HG02623 (cell line): Measurements from ENCODE around the gene BEST2.
"Not testable (repeated sequence)": the region's sequence is repeated elsewhere in the genome, so short reads cannot be mapped to it uniquely, and the experiment has no call there.

ENCODE experiments used
- ATAC-seq: cut with Tn5 transposase; IDR thresholded peaks from one replicate; pipeline ENCODE4 v1.9.1; 2021; ENCODE audit warnings: moderate library complexity; ENCODE audit not compliant: unreplicated experiment

Gene BEST2

DNA sequence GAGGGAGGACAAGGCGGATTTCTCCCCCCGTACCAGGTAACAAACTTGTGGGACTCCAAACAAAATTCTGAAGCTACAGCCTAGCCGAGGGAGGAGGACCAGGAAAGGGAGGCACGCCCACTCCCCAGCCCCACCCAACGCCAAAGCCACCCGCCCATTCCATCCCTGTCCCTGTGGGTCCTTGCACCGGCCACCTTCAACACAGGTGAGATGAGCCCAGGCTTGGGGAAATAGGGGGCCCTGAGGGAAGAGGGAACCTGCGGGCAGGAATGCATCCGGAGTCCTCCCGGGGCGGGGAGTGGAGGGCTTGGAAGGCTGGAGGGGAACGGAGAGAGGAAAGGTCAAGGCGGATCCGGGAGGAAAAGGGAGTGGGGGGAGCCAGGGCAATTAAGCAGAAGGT lies at the start of gene BEST2:
TSS of gene BEST2 (plus strand) at position 157 of the 400 bp plus-strand sequence. CDS start 802 bp downstream, outside the sequence.
- no peak for ATAC-seq

- no peak for ATAC-seq
These were observed 48.5 kb upstream of the BEST2 start for GRCh38 chr19:12703046-12703445.

DNA sequence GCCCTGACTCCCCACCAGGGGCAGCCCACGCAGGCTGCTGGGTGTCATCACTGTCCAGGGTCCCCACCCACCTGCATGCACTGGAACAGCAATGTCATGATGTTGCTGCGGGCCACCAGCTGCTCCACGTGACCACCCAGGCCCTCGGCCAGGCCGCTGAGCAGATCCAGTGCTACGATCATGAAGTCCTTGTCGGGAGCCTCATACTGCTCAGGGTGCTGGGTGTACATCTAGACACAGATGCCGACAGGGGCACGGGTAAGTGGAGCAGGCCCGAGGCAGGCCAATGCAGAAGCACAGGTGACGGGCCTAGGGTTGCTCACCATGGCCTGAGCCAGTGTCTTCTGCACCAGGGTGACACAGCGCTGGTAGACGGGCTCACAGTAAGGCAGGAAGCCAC lies 46.4 kb upstream of the BEST2 start:
- ATAC-seq, result no peak

DNA sequence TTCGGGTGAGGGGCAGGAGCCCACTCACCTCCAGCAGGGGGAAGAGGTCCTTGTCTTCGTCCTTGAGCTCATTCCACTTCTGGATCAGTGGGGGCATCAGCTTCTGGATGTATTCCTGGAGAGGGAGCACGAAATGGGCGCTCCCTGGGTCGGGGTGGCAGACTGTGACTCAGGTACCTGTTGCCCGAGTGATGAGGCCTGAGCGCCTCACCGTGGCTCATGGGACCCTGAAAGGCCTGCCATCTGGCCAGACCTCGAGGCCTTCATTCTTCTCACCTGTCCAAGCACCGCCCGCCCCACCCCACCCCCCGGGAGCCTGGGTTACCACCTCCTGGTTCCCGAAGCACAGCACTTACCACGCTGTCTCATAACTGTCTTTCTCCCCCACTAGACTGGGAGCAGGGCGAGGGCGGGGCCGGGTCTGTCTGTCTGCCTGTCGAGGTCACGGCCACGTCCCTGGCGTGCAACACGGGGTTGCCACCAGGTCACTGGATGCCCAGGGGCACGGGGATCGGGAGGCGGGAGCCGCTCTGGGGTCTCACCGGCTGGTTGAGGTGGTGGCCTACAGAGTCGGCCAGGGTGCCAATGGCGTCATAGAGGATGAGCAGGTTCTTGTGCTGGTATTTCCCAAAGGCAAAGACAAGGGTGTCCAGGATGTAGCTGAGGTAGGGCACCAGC lies 45.8 kb upstream of the BEST2 start:
- no peak for ATAC-seq

DNA sequence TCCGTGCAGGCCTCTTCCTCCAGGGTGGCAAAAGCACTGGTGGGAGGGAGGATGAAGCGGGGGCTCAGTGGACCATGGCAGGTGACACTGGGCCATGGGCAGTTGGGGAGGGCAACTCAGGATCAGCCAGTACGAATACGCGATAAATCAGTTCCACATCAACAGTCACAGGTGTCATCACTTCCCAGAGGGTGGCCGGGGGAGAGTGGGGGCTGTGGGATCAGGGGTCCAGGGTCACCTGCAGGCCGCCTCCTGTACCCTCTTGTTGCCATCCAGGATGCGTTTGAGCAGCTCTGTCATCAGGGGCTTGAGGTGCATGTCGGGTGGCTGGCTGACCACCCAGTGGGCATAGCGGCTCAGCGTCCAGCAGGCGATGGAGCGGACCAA lies 45.3 kb upstream of the BEST2 start:
- no peak for ATAC-seq

DNA sequence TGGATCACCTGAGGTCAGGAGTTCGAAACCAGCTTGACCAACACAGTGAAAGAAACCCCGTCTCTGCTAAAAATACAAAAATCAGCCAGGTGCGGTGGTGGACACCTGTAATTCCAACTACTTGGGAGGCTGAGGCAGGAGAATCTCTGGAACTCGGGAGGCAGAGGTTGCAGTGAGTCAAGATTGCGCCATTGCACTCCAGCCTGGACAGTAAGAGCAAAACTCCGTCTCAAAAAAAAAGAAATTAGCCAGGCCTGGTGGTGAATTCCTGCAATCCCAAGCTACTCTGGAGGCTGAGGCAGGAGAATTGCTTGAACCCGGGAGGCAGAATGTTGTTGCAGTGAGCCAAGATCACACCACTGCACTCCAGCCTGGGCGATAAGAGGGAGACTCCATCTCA lies 43.0 kb upstream of the BEST2 start:
- ATAC-seq, result no peak

DNA sequence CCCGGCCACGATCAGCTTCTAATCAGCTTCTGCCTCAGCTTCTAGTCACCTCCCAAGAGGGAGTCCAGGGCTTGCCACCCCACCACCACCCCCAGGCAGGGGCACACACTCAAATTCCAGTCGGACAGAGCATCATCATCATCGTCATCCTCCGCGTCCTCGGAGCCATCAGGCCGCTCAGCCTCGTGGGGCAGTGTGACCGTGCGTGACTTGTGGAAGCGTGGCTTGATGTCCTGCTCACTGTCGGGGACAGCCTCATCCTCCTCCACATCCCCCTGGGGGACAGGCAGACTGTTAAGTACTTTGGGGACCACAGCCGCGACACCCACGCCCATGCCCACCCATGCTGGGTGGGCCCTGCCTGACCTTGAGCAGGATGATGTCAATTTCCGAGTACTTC lies 40.4 kb upstream of the BEST2 start:
- no peak for ATAC-seq

DNA sequence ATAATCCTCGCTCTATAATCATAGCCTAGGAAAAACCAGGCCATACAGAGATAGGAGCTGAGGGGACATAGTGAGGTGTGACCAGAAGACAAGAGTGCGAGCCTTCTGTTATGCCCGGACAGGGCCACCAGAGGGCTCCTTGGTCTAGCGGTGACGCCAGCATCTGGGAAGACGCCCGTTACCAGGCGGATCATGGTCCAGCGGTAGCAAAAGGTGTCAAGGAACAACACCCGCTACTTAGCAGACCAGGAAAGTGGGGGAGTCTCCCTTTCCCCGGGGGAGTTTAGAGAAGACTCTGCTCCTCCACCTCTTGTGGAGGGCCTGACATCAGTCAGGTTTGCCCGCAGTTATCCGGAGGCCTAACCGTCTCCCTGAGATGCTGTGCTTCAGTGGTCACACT lies 39.5 kb upstream of the BEST2 start:
- not testable (repeated sequence) for ATAC-seq

- not testable (repeated sequence) for ATAC-seq
These were observed 38.3 kb upstream of the BEST2 start for GRCh38 chr19:12713304-12713703.

GRCh38 chr19:12715102-12715501 lies 36.5 kb upstream of the BEST2 start:
- no peak for ATAC-seq

- ATAC-seq, result no peak
These were observed 35.7 kb upstream of the BEST2 start for GRCh38 chr19:12715929-12716328.

DNA sequence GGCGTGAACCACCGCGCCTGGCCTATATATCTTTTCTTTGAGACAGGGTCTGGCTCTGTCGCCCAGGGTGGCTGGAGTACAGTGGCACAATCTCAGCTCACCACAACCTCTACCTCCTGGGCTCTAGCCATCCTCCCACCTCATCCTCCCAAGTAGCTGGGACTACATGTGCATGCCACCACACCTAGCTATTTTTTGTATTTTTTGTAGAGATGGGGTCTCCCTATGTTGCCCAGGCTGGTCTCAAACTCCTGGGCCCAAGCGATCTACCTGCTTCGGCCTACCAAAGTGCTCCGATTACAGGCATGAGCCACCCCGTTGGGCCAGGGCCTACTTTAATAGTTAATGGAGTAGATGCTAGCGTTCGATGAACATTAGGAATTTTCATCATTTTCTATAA lies 31.3 kb upstream of the BEST2 start:
- no peak for ATAC-seq

DNA sequence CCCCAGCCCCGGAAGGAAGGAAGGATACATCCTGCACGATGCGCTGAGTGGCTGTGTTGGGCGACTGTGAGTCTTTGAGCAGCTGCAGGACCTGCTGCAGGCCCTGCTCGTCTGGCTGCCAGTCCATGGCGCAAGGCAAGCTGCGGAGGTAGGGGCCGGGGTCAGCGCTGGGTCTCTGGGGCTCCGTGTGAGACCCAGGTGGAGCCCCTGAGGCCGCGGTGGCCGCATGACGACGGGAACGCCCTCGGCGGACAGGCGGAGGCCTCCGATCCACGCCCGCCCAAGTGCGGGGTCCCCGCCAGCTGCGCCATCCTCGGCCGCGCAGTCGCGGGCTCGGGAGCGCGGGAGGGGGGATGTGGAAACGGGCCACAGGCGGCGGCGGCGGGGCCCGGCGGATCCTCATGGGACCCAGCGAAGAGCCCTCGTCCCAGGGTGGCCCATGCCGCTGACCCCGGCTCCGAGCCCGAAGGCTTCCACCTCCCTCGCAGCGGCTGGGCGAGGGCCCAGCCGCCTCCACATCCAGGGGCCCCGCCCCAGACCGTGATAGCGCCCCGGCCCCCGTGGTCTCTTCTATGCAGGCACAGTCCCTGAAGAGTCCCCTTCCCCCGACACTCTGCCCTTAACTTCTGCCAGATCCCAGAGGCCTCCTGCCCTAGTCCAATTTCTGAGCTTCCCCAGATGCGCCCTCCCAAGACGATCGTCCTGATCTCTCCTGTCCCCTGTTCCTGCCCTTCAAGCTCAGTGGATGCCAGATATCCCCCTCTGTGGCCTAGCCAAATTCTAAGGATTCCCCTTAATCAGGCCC lies 30.5 kb upstream of the BEST2 start:
- ATAC-seq, result no peak

GRCh38 chr19:12721656-12722565 lies 29.7 kb upstream of the BEST2 start:
- ATAC-seq, result peak; percentile 7

GRCh38 chr19:12722566-12723380 lies 28.8 kb upstream of the BEST2 start:
- peak; percentile 55 for ATAC-seq

DNA sequence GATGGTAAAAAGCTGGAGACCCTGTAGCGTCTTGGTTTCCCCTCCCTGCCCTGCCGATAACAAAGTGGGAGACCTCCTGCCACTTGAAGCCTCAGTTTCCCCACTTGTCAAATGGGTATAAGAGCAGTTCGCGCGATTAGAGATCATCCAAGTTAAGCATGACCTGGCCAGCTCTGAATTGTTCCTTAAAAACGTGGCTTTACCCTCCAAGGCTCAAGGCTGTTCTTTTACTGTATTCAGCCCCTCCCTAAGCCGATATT lies 28.3 kb upstream of the BEST2 start:
- no peak for ATAC-seq

- ATAC-seq, result no peak
These were observed 27.8 kb upstream of the BEST2 start, which contains the start of gene TNPO2 for GRCh38 chr19:12723641-12724426. TSS of gene TNPO2 (minus strand) at chr19:12723932. CDS start at chr19:12720977, 2,955 bp downstream.

DNA sequence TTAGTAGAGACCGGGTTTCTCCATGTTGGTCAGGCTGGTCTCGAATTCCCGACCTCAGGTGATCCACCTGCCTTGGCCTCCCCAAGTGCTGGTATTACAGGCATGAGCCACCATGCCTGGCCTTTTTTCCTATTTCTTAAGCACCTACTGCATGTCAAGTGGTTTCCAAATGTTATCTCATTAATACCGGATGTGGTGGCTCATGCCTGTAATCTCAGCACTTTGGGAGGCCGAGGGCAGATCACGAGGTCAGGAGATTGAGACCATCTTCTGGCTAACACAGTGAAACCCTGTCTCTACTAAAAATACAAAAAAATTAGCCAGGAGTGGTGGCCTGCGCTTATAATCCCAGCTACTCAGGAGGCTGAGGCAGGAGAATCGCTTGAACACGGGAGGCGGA lies 26.0 kb upstream of the BEST2 start:
- ATAC-seq, result not testable (repeated sequence)

DNA sequence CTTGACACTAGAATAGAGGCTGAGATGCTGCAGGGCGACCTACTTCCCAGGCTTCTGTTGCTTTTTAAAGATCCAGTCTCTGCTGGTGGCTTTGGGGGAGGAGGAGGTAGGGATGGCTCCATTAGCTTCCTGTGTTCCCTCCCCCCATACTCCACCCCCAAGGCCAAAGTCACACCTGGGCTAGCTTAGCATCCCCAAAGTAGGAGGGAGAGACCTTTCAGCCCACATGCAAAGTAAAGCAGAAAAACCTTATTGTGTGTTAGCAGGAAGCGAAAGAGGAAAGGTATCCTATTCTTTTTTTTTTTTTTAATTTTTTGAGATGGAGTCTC lies 24.6 kb upstream of the BEST2 start:
- no peak for ATAC-seq
